Measurements from ENCODE around the gene DNAH5.

GRCh38 chr5:13932011-13932410 lies 12.5 kb downstream of the DNAH5 start:
- TF ChIP-seq CTCF (IDR thresholded peaks at IDR 0.05; ENCODE audit: extremely low read depth in 1 of 2, insufficient read depth in 1 of 2, low read depth in 1 of 2, low read length in 2 of 2), result no peak
- no peak for TF ChIP-seq POLR2A (IDR thresholded peaks at IDR 0.05; ENCODE audit: low read depth, low read length)
- no peak for TF ChIP-seq MAX (IDR thresholded peaks at IDR 0.05; ENCODE audit: insufficient read depth, insufficient read length)
- no peak for TF ChIP-seq JUN (IDR thresholded peaks at IDR 0.05; ENCODE audit: borderline replicate concordance, insufficient read depth, insufficient read length, low read depth)
- no peak for TF ChIP-seq FOS (IDR thresholded peaks at IDR 0.05; ENCODE audit: borderline replicate concordance, insufficient read depth, low read length)
- no peak for TF ChIP-seq EZH2 (IDR thresholded peaks at IDR 0.05; ENCODE audit: borderline replicate concordance, low read depth, low read length, severe bottlenecking)
- TF ChIP-seq POLR2AphosphoS5 (IDR thresholded peaks at IDR 0.05; ENCODE audit: insufficient read depth, low read depth, low read length), result no peak
- no peak for TF ChIP-seq MYC (IDR thresholded peaks at IDR 0.05; ENCODE audit: low read depth, low read length)
- no peak for TF ChIP-seq GATA2 (IDR thresholded peaks at IDR 0.05; ENCODE audit: insufficient read depth, insufficient read length, low read depth, low read length)

Measured in endothelial cell of umbilical vein (primary cell).